GM23338 (cell line): ENCODE results near the gene VPS25.

Experiments used
- CREB1 ChIP-seq: fragments of 250-450 bp; sonication (Bioruptor Pico); IDR thresholded peaks from 2 replicates; pipeline ENCODE4 v1.5.0; 2020; ENCODE audit warnings: low read depth, mild to moderate bottlenecking, moderate library complexity
- EZH2 ChIP-seq: fragments of 200-600 bp; sonication (generic); IDR thresholded peaks from one replicate; pipeline ENCODE4 v1.8.0; 2017; ENCODE audit warnings: antibody characterized with exemption, mild to moderate bottlenecking, low read depth; ENCODE audit not compliant: unreplicated experiment
- EZH2phosphoT487 ChIP-seq: fragments of 200-600 bp; sonication (generic); IDR thresholded peaks from one replicate; pipeline ENCODE4 v1.8.1; 2018; ENCODE audit warnings: antibody characterized with exemption; ENCODE audit not compliant: unreplicated experiment
- NANOG ChIP-seq: IDR thresholded peaks from 2 replicates; pipeline ENCODE4 v1.6.1; 2016; ENCODE audit warnings: antibody characterized with exemption, borderline replicate concordance
- POLR2AphosphoS5 ChIP-seq: IDR thresholded peaks from 2 replicates; pipeline ENCODE4 v1.6.1; 2016; ENCODE audit warnings: antibody characterized with exemption, low read depth
- STAT1 ChIP-seq: IDR thresholded peaks from one replicate; pipeline ENCODE4 v1.6.1; 2016; ENCODE audit warnings: antibody characterized with exemption; ENCODE audit not compliant: unreplicated experiment
- ZNF114 ChIP-seq: fragments of 250-450 bp; sonication (Bioruptor Pico); IDR thresholded peaks from 2 replicates; pipeline ENCODE4 v1.5.0; 2020; ENCODE audit warnings: mild to moderate bottlenecking, moderate library complexity
- TF ChIP-seq, protein P1 (sequence below), 2 experiments: fragments of 200-600 bp in 1 of 2; sonication (generic) in 1 of 2; conservative IDR thresholded peaks; 2 replicates each; pipeline versions ENCODE4 v1.5.1 to v1.6.1; 2016 to 2017; ENCODE audit warnings: antibody characterized with exemption in 2 of 2, low read depth in 2 of 2, mild to moderate bottlenecking in 2 of 2, moderate library complexity in 1 of 2
- TF ChIP-seq, protein P2 (sequence below): IDR thresholded peaks from one replicate; pipeline ENCODE4 v1.6.1; 2018; ENCODE audit warnings: antibody characterized with exemption; ENCODE audit not compliant: unreplicated experiment

DNA sequence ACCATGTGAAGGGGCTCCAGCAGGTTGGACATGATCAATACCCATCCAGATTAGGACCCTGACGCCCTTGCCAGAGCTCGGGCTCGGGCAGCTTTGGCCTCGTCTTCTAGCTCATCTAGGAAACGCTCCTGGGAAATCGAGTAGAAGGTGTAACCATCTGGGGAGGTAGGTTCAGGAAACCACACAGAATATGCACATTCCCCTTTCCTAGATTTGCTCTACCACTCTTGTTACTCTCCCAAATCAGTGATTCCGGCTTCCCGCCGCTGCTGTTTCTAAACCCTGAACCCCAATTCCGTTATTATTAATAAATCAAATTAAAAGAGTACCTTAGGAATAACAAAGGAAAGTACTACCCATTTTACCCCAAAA is 24.7 kb downstream of the VPS25 start:
- no peak for TF ChIP-seq EZH2
- TF ChIP-seq, protein P1, sequence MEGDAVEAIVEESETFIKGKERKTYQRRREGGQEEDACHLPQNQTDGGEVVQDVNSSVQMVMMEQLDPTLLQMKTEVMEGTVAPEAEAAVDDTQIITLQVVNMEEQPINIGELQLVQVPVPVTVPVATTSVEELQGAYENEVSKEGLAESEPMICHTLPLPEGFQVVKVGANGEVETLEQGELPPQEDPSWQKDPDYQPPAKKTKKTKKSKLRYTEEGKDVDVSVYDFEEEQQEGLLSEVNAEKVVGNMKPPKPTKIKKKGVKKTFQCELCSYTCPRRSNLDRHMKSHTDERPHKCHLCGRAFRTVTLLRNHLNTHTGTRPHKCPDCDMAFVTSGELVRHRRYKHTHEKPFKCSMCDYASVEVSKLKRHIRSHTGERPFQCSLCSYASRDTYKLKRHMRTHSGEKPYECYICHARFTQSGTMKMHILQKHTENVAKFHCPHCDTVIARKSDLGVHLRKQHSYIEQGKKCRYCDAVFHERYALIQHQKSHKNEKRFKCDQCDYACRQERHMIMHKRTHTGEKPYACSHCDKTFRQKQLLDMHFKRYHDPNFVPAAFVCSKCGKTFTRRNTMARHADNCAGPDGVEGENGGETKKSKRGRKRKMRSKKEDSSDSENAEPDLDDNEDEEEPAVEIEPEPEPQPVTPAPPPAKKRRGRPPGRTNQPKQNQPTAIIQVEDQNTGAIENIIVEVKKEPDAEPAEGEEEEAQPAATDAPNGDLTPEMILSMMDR (conservative IDR thresholded peaks at IDR 0.05; ENCODE audit: low read depth in 2 of 2), result no peak
- no peak for TF ChIP-seq STAT1
- TF ChIP-seq EZH2phosphoT487, result no peak
- no peak for TF ChIP-seq POLR2AphosphoS5
- TF ChIP-seq NANOG, result no peak
- TF ChIP-seq, protein P2, sequence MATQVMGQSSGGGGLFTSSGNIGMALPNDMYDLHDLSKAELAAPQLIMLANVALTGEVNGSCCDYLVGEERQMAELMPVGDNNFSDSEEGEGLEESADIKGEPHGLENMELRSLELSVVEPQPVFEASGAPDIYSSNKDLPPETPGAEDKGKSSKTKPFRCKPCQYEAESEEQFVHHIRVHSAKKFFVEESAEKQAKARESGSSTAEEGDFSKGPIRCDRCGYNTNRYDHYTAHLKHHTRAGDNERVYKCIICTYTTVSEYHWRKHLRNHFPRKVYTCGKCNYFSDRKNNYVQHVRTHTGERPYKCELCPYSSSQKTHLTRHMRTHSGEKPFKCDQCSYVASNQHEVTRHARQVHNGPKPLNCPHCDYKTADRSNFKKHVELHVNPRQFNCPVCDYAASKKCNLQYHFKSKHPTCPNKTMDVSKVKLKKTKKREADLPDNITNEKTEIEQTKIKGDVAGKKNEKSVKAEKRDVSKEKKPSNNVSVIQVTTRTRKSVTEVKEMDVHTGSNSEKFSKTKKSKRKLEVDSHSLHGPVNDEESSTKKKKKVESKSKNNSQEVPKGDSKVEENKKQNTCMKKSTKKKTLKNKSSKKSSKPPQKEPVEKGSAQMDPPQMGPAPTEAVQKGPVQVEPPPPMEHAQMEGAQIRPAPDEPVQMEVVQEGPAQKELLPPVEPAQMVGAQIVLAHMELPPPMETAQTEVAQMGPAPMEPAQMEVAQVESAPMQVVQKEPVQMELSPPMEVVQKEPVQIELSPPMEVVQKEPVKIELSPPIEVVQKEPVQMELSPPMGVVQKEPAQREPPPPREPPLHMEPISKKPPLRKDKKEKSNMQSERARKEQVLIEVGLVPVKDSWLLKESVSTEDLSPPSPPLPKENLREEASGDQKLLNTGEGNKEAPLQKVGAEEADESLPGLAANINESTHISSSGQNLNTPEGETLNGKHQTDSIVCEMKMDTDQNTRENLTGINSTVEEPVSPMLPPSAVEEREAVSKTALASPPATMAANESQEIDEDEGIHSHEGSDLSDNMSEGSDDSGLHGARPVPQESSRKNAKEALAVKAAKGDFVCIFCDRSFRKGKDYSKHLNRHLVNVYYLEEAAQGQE, result no peak
- no peak for TF ChIP-seq ZNF114 (CRISPR knock-in tag)
- no peak for TF ChIP-seq CREB1 (CRISPR knock-in tag)
